Lung microvascular endothelial cell (primary cell): ENCODE data around the gene ATP5MK. TPM values are rescaled to one million over a fixed set of nuclear protein-coding genes. Genes with fewer than 3 reads are reported as not detected.
A peak's percentile ranks its signal among the peaks of the same experiment; 100 is the strongest.
"Not testable (repeated sequence)": the region's sequence is repeated elsewhere in the genome, so short reads cannot be mapped to it uniquely, and the experiment has no call there.

Source experiments
- DNase-seq, 2 donors: peaks; one replicate each; pipeline versions ENCODE4 v3.0.0 to v3.0.0-alpha.2; 2010; ENCODE audit warnings: low read depth in 2 of 2
- total RNA-seq: library from RNA; depleted of rRNA; stranded (reverse); fragments of >200 nt; gene quantifications from 2 replicates; pipeline ENCODE4 v1.2.1, GENCODE V29; 2014

ATP5MK gene
- total RNA-seq = 183 and 219 TPM in 2 replicates

GRCh38 chr10:103396067-103396788 lies at the start of gene ATP5MK, which contains the start of gene PDCD11:
ATP5MK (minus strand) TSS chr10:103396475; CDS start chr10:103392457, 4,018 bp downstream.
PDCD11 (plus strand) TSS chr10:103396626; CDS start chr10:103398427, 1,801 bp downstream.
- DNase-seq = peak; percentile 98

- peak in 1 of 2 donors; percentile 35 for DNase-seq
These were observed 49.1 kb upstream of the ATP5MK start for GRCh38 chr10:103445366-103445765.

GRCh38 chr10:103444478-103444877 lies 48.2 kb upstream of the ATP5MK start:
- DNase-seq = peak in 1 of 2 donors; percentile 28

- DNase-seq = peak; percentile 39 to 83
These were observed 47.4 kb upstream of the ATP5MK start for GRCh38 chr10:103443475-103444185.

- no peak for DNase-seq
These were observed 45.8 kb upstream of the ATP5MK start for GRCh38 chr10:103442031-103442461.

GRCh38 chr10:103441611-103442010 lies 45.3 kb upstream of the ATP5MK start:
- no peak for DNase-seq

GRCh38 chr10:103441206-103441605 lies 44.9 kb upstream of the ATP5MK start:
- no peak for DNase-seq

- no peak for DNase-seq
These were observed 44.1 kb upstream of the ATP5MK start for GRCh38 chr10:103440416-103440815.

GRCh38 chr10:103439776-103440175 lies 43.5 kb upstream of the ATP5MK start:
- no peak for DNase-seq

- no peak for DNase-seq
These were observed 37.6 kb upstream of the ATP5MK start for GRCh38 chr10:103433858-103434257.

- no peak for DNase-seq
These were observed 35.6 kb upstream of the ATP5MK start for GRCh38 chr10:103431902-103432301.

- no peak for DNase-seq
These were observed 33.4 kb upstream of the ATP5MK start for GRCh38 chr10:103429647-103430046.

GRCh38 chr10:103428989-103429643 lies 32.8 kb upstream of the ATP5MK start:
- no peak for DNase-seq

- DNase-seq = no peak
These were observed 31.6 kb upstream of the ATP5MK start for GRCh38 chr10:103427866-103428265.

- no peak for DNase-seq
These were observed 27.5 kb upstream of the ATP5MK start for GRCh38 chr10:103423748-103424147.

- DNase-seq = no peak
These were observed 22.8 kb upstream of the ATP5MK start for GRCh38 chr10:103419101-103419500.

GRCh38 chr10:103417601-103418000 lies 21.3 kb upstream of the ATP5MK start:
- DNase-seq = no peak

- DNase-seq = not testable (repeated sequence)
These were observed 20.8 kb upstream of the ATP5MK start for GRCh38 chr10:103417148-103417469.

GRCh38 chr10:103416436-103417147 lies 20.3 kb upstream of the ATP5MK start:
- DNase-seq = peak; percentile 72 to 86

GRCh38 chr10:103415581-103415980 lies 19.3 kb upstream of the ATP5MK start:
- DNase-seq = no peak

GRCh38 chr10:103413564-103413963 lies 17.3 kb upstream of the ATP5MK start:
- no peak for DNase-seq
